ENCODE measurements around the gene CSDE1. TPM values are rescaled to one million over a fixed set of nuclear protein-coding genes. Genes with fewer than 3 reads are reported as not detected.

Gene CSDE1
- polyA plus RNA-seq, 1 experiment, result 188 TPM

DNA sequence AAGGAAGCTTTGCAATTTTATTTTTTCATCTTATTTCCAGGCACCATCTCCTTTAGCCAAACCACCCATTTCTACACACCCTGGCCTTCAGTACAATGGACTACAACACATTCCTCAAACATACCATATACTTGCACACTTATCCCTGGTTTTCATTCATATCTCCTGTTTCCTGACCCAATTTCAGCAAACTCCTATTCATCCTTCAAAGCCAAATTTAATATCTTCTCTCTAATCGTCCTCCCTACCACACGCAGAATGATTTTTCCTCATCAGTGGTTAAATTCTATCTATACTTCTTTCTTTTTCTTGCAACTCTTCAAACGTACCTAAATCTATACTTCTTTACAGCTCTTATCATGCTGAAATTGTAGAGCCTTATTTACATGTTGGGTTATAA lies 90.8 kb downstream of the CSDE1 start:
- CTCF ChIA-PET, result no interaction called here
- Histone ChIP-seq H3K36me3 (ENCODE audit: control insufficient read depth, insufficient read depth, low read length) (no peaks in the 10 kb centered on the region), H3K4me3 (ENCODE audit: low read depth, low read length) (no peak overlapping the region), H3K27me3 (ENCODE audit: control insufficient read depth, insufficient read depth, low read length) (no peaks in the 10 kb centered on the region)
- TF ChIP-seq, protein P1, sequence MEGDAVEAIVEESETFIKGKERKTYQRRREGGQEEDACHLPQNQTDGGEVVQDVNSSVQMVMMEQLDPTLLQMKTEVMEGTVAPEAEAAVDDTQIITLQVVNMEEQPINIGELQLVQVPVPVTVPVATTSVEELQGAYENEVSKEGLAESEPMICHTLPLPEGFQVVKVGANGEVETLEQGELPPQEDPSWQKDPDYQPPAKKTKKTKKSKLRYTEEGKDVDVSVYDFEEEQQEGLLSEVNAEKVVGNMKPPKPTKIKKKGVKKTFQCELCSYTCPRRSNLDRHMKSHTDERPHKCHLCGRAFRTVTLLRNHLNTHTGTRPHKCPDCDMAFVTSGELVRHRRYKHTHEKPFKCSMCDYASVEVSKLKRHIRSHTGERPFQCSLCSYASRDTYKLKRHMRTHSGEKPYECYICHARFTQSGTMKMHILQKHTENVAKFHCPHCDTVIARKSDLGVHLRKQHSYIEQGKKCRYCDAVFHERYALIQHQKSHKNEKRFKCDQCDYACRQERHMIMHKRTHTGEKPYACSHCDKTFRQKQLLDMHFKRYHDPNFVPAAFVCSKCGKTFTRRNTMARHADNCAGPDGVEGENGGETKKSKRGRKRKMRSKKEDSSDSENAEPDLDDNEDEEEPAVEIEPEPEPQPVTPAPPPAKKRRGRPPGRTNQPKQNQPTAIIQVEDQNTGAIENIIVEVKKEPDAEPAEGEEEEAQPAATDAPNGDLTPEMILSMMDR (IDR thresholded peaks at IDR 0.05; ENCODE audit: insufficient read depth, low read depth, low read length), result no peak
- POLR2A ChIA-PET, result no interaction called here
- DNase-seq (ENCODE audit: low read depth), result no peak

Small RNAs within 50 kb of the gene (small RNA-seq; reads per million reads assigned to genes)
- gene RN7SL432P (ENCODE audit: insufficient read length, low read depth, low replicate concordance), result not detected
- not detected for gene RNY1P13 (ENCODE audit: insufficient read length, low read depth, low replicate concordance)

Other genes with a start within 250 kb of the CSDE1 start
- gene TRIM33, start 246.8 kb downstream of the CSDE1 start, polyA plus RNA-seq (2011; rRNA removed), result 12.2 and 17.4 TPM in 2 replicates
- 11.0 and 30.1 TPM in 2 replicates for gene BCAS2, start 176.4 kb downstream of the CSDE1 start, polyA plus RNA-seq (2011; rRNA removed)
- gene DENND2C, start 87.9 kb downstream of the CSDE1 start, polyA plus RNA-seq (2011; rRNA removed), result 0.45 and 0.87 TPM in 2 replicates
- not detected in 2 replicates for gene AMPD1, start 62.4 kb downstream of the CSDE1 start, polyA plus RNA-seq (2011; rRNA removed)
- 19.1 and 38.3 TPM in 2 replicates for gene NRAS, start 41.2 kb downstream of the CSDE1 start, polyA plus RNA-seq (2011; rRNA removed)
- gene SIKE1, start 22.7 kb upstream of the CSDE1 start, polyA plus RNA-seq (2011; rRNA removed), result 26.4 and 32.9 TPM in 2 replicates
- not detected in 2 replicates for gene SYCP1, start 96.9 kb upstream of the CSDE1 start, polyA plus RNA-seq (2011; rRNA removed)

Measured in BJ (cell line).